ENCODE measurements around the gene FLYWCH2. TPM values are rescaled to one million over a fixed set of nuclear protein-coding genes. Genes with fewer than 3 reads are reported as not detected.

Gene FLYWCH2
- total RNA-seq, 1 donor = 38.7 TPM

DNA sequence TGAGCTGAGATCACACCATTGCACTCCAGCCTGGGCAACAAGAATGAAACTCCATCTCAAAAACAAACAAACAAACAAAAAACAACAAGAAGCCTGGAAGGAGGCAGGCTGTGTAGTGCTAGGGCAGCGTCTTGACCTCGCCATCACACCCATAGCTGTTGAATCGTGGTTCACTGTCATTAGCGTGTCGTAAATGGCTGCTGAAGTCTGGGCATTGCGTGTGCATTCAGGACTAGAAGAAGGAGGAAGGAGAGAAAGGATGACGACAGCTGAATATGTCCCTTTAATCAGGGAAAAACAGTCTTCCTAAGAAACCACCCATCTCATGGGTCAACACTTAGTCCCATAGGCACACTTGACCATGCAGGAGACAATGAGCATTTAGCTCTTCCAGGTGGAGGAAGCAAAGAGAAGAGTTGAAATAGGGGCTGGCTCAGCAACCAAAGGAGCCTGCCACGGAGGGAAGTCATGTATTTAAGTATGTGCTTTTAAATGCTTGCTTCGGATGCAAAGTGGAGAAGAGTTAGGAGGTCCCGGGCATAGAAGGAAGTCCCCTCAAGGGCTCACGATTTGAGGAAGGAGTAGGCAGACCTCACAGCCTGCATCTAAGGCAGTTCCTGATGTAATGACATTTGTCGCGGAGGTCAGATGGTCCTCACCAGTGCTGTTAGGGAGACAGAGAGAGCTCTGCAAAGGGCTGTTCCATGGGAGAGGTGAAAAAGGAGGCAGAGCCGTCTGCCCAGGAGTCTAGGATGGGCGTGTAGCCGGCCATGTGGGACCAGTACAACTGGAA is 33.9 kb upstream of the FLYWCH2 start:
- Histone ChIP-seq H3K79me2 (ENCODE audit: insufficient read depth, low read length) (no peaks in the 10 kb centered on the region), H3K27ac (ENCODE audit: low read depth, low read length) (no peak overlapping the region), H3K4me2 (ENCODE audit: insufficient read depth, low read length) (no peak overlapping the region), H3K27me3 (ENCODE audit: insufficient read depth, low read length) (peaks cover 20% of the 10 kb centered on the region), H3K36me3 (ENCODE audit: insufficient read depth, low read length) (no peaks in the 10 kb centered on the region), H2AFZ (ENCODE audit: low read length) (no peak overlapping the region), H3K4me1 (ENCODE audit: insufficient read depth, low read length) (peaks cover 11% of the 10 kb centered on the region), H3K9me3 (ENCODE audit: low read depth, low read length) (no peaks in the 10 kb centered on the region), H3K4me3 (ENCODE audit: insufficient read depth, low read length) (no peak overlapping the region), H4K20me1 (ENCODE audit: insufficient read depth, low read length) (no peaks in the 10 kb centered on the region)
- DNase-seq (ENCODE audit: insufficient read length, low spot score, missing footprints) = peak; percentile 54
- TF ChIP-seq CTCF (IDR thresholded peaks at IDR 0.05; ENCODE audit: extremely low read depth, low read depth, low read length) = no peak

GRCh38 chr16:2852003-2852730 is 30.8 kb upstream of the FLYWCH2 start:
- Histone ChIP-seq H3K4me2 (ENCODE audit: insufficient read depth, low read length) (no peak overlapping the region), H3K36me3 (ENCODE audit: insufficient read depth, low read length) (no peaks in the 10 kb centered on the region)

DNA sequence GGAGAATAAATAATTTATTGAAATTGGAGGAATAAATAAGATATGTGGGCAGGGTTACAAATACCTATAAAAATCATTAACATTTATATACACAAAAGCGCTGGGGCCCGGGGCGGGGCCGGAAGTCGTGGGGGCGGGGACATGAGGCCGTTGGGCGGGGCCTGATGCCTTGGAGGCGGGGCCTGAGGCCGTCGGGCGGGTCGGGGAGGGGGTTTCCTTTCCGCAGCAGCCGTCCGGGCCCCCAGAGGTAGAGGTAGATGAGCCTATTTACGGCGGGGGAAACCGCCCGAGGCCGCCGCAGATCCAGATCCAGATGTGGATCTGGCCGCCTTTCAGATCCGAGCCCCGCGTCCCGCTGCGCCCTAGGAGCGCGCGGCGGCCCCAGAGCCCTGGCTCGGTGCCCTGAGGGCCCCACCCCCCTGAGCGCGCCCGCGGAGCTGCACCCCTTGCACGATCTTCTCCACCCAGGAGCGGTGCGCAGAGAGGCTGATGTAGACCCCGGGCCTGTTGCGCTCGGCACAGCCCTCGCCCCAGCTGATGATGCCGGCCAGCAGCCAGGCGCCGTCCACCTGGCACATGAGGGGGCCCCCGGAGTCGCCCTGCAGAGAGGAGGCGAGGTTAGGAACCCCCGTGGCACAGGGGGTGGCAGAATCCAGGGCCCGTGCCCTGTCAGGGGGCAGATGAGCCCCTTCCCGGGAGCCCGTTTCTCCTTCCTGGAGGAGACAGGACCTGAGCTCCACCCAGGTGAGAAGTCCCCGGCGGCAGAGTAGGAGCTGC is 30.1 kb upstream of the FLYWCH2 start:
- peaks cover 22% of the 10 kb centered on the region for H3K27me3 ChIP-seq (ENCODE audit: insufficient read depth, low read length)
- peak; percentile 57 for DNase-seq (ENCODE audit: insufficient read length, low spot score, missing footprints)
- H3K27ac ChIP-seq (ENCODE audit: low read depth, low read length) = no peak overlapping the region
- no peaks in the 10 kb centered on the region for H3K36me3 ChIP-seq (ENCODE audit: insufficient read depth, low read length)
- H2AFZ ChIP-seq (ENCODE audit: low read length) = no peak overlapping the region
- no peaks in the 10 kb centered on the region for H4K20me1 ChIP-seq (ENCODE audit: insufficient read depth, low read length)
- no peaks in the 10 kb centered on the region for H3K9me3 ChIP-seq (ENCODE audit: low read depth, low read length)
- H3K4me1 ChIP-seq (ENCODE audit: insufficient read depth, low read length) = peaks cover 3% of the 10 kb centered on the region
- no peaks in the 10 kb centered on the region for H3K79me2 ChIP-seq (ENCODE audit: insufficient read depth, low read length)
- H3K4me3 ChIP-seq (ENCODE audit: insufficient read depth, low read length) = no peak overlapping the region
- no peak for TF ChIP-seq CTCF (IDR thresholded peaks at IDR 0.05; ENCODE audit: extremely low read depth, low read depth, low read length)
- no peak overlapping the region for H3K4me2 ChIP-seq (ENCODE audit: insufficient read depth, low read length)

More at GRCh38 chr16:2852003-2852730, 30.8 kb upstream of the FLYWCH2 start:
- H3K4me1 ChIP-seq (ENCODE audit: insufficient read depth, low read length) = peaks cover 3% of the 10 kb centered on the region
- no peaks in the 10 kb centered on the region for H4K20me1 ChIP-seq (ENCODE audit: insufficient read depth, low read length)
- H3K27me3 ChIP-seq (ENCODE audit: insufficient read depth, low read length) = peaks cover 20% of the 10 kb centered on the region
- H3K79me2 ChIP-seq (ENCODE audit: insufficient read depth, low read length) = no peaks in the 10 kb centered on the region
- no peak overlapping the region for H3K4me3 ChIP-seq (ENCODE audit: insufficient read depth, low read length)
- no peak overlapping the region for H2AFZ ChIP-seq (ENCODE audit: low read length)
- no peak for TF ChIP-seq CTCF (IDR thresholded peaks at IDR 0.05; ENCODE audit: extremely low read depth, low read depth, low read length)
- H3K27ac ChIP-seq (ENCODE audit: low read depth, low read length) = no peak overlapping the region
- DNase-seq (ENCODE audit: insufficient read length, low spot score, missing footprints) = peak; percentile 81
- no peaks in the 10 kb centered on the region for H3K9me3 ChIP-seq (ENCODE audit: low read depth, low read length)

Measured in osteoblast (primary cell).